Tibial nerve (tissue), 4 donors: ENCODE data around the gene SYNJ2. TPM values are rescaled to one million over a fixed set of nuclear protein-coding genes. Genes with fewer than 3 reads are reported as not detected.
A peak's percentile ranks its signal among the peaks of the same experiment; 100 is the strongest.

Experiments
- DNase-seq, 2 donors: peaks; one replicate each; pipeline ENCODE4 v3.0.0-alpha.2; 2019; ENCODE audit warnings: low spot score in 2 of 2
- H3K27ac ChIP-seq, 4 donors: fragments of 200-600 bp; sonication (generic) in 3 of 4; one replicate each; pipeline ENCODE4 v1.5.1; 2017 to 2019; ENCODE audit warnings: mild to moderate bottlenecking in 1 of 4
- H3K27me3 ChIP-seq, 2 donors: fragments of 200-600 bp; sonication (generic) in 1 of 2; one replicate each; pipeline versions ENCODE4 v1.5.1 to v1.6.0; 2017 to 2019
- H3K36me3 ChIP-seq, 3 donors: fragments of 200-600 bp; sonication (generic); one replicate each; pipeline ENCODE4 v1.5.1; 2018 to 2019
- H3K4me1 ChIP-seq, 4 donors: fragments of 200-600 bp; sonication (generic) in 3 of 4; one replicate each; pipeline ENCODE4 v1.5.1; 2017 to 2019
- H3K4me3 ChIP-seq, 4 donors: fragments of 200-600 bp; sonication (generic) in 3 of 4; one replicate each; pipeline ENCODE4 v1.5.1; 2017 to 2019; ENCODE audit warnings: mild to moderate bottlenecking in 1 of 4, moderate library complexity in 1 of 4
- H3K9me3 ChIP-seq, 4 donors: fragments of 200-600 bp; sonication (generic) in 3 of 4; one replicate each; pipeline ENCODE4 v1.5.1; 2017 to 2019
- EP300 ChIP-seq, 2 donors: sonication (generic); formaldehyde crosslinking; IDR thresholded peaks; one replicate each; pipeline ENCODE4 v1.6.1; 2017; ENCODE audit warnings: antibody characterized with exemption in 2 of 2, mild to moderate bottlenecking in 1 of 2
- POLR2A ChIP-seq, 2 donors: fragments of 450-650 bp; IDR thresholded peaks; one replicate each; pipeline ENCODE4 v1.6.1; 2017; ENCODE audit warnings: antibody characterized with exemption in 2 of 2, mild to moderate bottlenecking in 2 of 2, moderate library complexity in 2 of 2
- WGBS, 2 donors: methylation state at CpG; one replicate each; pipeline ENCODE4 v1.1.5; 2018; 5-methylcytosine and 5-hydroxymethylcytosine counted together
- total RNA-seq, 4 donors: library from RNA; depleted of rRNA; stranded (reverse); fragments of >200 nt; gene quantifications; one replicate each; pipeline ENCODE4 v1.1.0, GENCODE V29; 2016
- TF ChIP-seq, protein P1 (sequence below), 5 experiments: fragments of 200-600 bp in 3 of 5; fragments of 450-650 bp in 2 of 5; sonication (generic) in 3 of 5; IDR thresholded peaks; one replicate each; pipeline ENCODE4 v1.5.1; 2016 to 2019; ENCODE audit warnings: antibody characterized with exemption in 5 of 5, mild to moderate bottlenecking in 3 of 5, moderate library complexity in 2 of 5

SYNJ2 gene
- total RNA-seq, 4 donors from 2014 or later, result 4.4 to 10.5 (median 5.6) TPM

- no peaks in the 10 kb centered on the region for H3K9me3 ChIP-seq
- TF ChIP-seq, protein P1, sequence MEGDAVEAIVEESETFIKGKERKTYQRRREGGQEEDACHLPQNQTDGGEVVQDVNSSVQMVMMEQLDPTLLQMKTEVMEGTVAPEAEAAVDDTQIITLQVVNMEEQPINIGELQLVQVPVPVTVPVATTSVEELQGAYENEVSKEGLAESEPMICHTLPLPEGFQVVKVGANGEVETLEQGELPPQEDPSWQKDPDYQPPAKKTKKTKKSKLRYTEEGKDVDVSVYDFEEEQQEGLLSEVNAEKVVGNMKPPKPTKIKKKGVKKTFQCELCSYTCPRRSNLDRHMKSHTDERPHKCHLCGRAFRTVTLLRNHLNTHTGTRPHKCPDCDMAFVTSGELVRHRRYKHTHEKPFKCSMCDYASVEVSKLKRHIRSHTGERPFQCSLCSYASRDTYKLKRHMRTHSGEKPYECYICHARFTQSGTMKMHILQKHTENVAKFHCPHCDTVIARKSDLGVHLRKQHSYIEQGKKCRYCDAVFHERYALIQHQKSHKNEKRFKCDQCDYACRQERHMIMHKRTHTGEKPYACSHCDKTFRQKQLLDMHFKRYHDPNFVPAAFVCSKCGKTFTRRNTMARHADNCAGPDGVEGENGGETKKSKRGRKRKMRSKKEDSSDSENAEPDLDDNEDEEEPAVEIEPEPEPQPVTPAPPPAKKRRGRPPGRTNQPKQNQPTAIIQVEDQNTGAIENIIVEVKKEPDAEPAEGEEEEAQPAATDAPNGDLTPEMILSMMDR (IDR thresholded peaks at IDR 0.05), result no peak
- TF ChIP-seq POLR2A (IDR thresholded peaks at IDR 0.05), result no peak
- peak in 1 of 2 donors; percentile 14 for TF ChIP-seq EP300 (IDR thresholded peaks at IDR 0.05)
- no peak overlapping the region for H3K4me3 ChIP-seq
- 73 to 76% methylated on average over 32 of the region's 32 CpGs for WGBS, 2 donors
- no peaks in the 10 kb centered on the region for H3K4me1 ChIP-seq
- no peak for DNase-seq
- no peak overlapping the region for H3K27ac ChIP-seq
- no peaks in the 10 kb centered on the region for H3K27me3 ChIP-seq
- peaks cover 0 to 31% (median 0%) of the 10 kb centered on the region in 3 donors for H3K36me3 ChIP-seq
These were observed 105.0 kb downstream of the SYNJ2 start for GRCh38 chr6:158086504-158087223.

GRCh38 chr6:158087224-158087867, 105.7 kb downstream of the SYNJ2 start:
- Histone ChIP-seq H3K4me1 (no peaks in the 10 kb centered on the region), H3K4me3 (no peak overlapping the region), H3K27ac (no peak overlapping the region), H3K27me3 (no peaks in the 10 kb centered on the region), H3K36me3 (peaks cover 0 to 26% (median 0%) of the 10 kb centered on the region in 3 donors), H3K9me3 (no peaks in the 10 kb centered on the region)
- WGBS, 2 donors, result 75 to 77% methylated on average over 14 of the region's 14 CpGs
- no peak for DNase-seq
- TF ChIP-seq, protein P1 (IDR thresholded peaks at IDR 0.05), result no peak
- TF ChIP-seq EP300 (IDR thresholded peaks at IDR 0.05) (no peak), POLR2A (IDR thresholded peaks at IDR 0.05) (no peak)

DNA sequence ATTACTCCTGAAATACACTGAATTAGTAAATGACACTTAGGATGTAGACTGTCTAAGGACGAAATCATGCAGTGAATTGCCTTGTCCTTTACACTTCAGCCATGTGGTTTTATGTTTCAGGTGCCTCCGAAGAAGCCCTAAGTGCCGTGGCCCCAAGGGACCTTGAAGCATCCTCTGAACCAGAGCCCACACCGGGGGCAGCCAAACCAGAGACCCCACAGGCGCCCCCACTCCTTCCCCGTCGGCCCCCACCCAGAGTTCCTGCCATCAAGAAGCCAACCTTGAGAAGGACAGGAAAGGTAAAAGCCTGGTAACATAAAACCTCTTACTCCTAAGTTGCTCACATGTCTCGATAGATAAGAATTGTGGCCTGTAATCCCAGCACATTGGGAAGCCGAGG, 111.1 kb downstream of the SYNJ2 start:
- WGBS, 2 donors, result 92 to 98% methylated on average over 9 of the region's 9 CpGs
- H3K4me3 ChIP-seq, result no peak overlapping the region
- no peaks in the 10 kb centered on the region for H3K4me1 ChIP-seq
- TF ChIP-seq, protein P1 (IDR thresholded peaks at IDR 0.05), result no peak
- TF ChIP-seq EP300 (IDR thresholded peaks at IDR 0.05) (no peak), POLR2A (IDR thresholded peaks at IDR 0.05) (no peak)
- no peak for DNase-seq
- no peaks in the 10 kb centered on the region for H3K9me3 ChIP-seq
- no peaks in the 10 kb centered on the region for H3K27me3 ChIP-seq
- peaks cover 0 to 36% (median 0%) of the 10 kb centered on the region in 3 donors for H3K36me3 ChIP-seq
- no peak overlapping the region for H3K27ac ChIP-seq

DNA sequence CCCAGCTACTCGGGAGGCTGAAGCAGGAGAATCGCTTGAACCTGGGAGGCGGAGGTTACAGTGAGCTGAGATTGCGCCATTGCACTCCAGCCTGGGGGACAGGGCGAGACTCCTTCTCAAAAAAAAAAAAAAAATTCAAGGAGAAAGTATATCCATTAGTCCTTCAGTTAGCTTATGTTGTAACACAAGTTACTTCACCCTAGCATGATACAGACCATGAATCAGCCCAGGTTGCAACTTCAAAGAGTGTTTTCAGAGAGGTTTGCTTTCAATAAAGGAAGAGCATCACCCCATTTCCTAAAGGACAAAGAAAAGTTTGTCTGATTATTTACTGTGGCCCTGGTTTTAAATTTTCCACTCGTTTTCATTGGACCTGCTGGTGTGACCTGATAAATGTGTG, 113.4 kb downstream of the SYNJ2 start:
- H3K9me3 ChIP-seq, result no peaks in the 10 kb centered on the region
- TF ChIP-seq, protein P1 (IDR thresholded peaks at IDR 0.05), result no peak
- no peak for TF ChIP-seq POLR2A (IDR thresholded peaks at IDR 0.05)
- TF ChIP-seq EP300 (IDR thresholded peaks at IDR 0.05), result no peak
- H3K36me3 ChIP-seq, result peaks cover 0 to 36% (median 0%) of the 10 kb centered on the region in 3 donors
- DNase-seq, result no peak
- H3K4me1 ChIP-seq, result no peaks in the 10 kb centered on the region
- 91% methylated on average over 6 of the region's 6 CpGs for WGBS, 2 donors
- no peak overlapping the region for H3K4me3 ChIP-seq
- H3K27ac ChIP-seq, result no peak overlapping the region
- H3K27me3 ChIP-seq, result no peaks in the 10 kb centered on the region

GRCh38 chr6:158095671-158096070, 114.0 kb downstream of the SYNJ2 start:
- no peak for TF ChIP-seq POLR2A (IDR thresholded peaks at IDR 0.05)
- TF ChIP-seq, protein P1 (IDR thresholded peaks at IDR 0.05), result no peak
- TF ChIP-seq EP300 (IDR thresholded peaks at IDR 0.05), result no peak
- Histone ChIP-seq H3K27ac (no peak overlapping the region), H3K36me3 (peaks cover 0 to 36% (median 0%) of the 10 kb centered on the region in 3 donors), H3K27me3 (no peaks in the 10 kb centered on the region), H3K4me3 (no peak overlapping the region), H3K9me3 (no peaks in the 10 kb centered on the region), H3K4me1 (no peaks in the 10 kb centered on the region)
- 87 to 95% methylated on average over 12 to 15 of the region's 15 CpGs for WGBS, 2 donors
- DNase-seq, result no peak
